IPS DF 4.7 (cell line): Measurements from ENCODE around the gene LCP2.

Experiments
- DNase-seq: peaks from one replicate; pipeline ENCODE4 v3.0.0-alpha.2; 2013; ENCODE audit warnings: low spot score; ENCODE audit errors: extremely low read depth

Gene LCP2

GRCh38 chr5:170315154-170315553 is 17.6 kb upstream of the LCP2 start:
- DNase-seq = no peak

DNA sequence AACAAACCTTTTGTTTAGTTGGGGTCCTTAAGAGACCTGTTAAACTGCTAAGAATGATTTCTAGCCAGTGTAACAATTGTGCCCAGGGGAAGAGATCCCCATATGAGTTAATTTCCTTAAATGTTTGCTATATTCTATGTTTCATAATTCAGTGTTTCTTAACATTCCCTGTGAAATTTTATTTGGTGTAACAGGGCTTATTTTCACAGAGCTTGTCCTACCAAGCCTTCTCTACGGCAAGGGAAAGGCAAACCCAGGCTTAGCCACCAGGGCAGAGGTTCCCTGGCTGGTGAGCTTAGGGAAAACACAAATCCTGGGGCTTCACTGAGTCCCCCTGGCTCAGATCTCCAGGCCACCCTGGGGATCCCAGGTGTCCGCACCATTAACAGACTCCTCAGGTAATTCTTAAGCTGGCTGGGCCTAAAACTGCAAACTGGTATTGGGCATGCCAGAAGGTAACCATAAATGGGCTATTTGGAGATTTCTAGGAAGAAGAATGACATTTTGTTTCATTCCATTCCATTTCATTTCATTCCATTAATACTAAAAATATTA is 17.0 kb upstream of the LCP2 start:
- no peak for DNase-seq

- DNase-seq = no peak
Measured at GRCh38 chr5:170313816-170314215, 16.2 kb upstream of the LCP2 start.

DNA sequence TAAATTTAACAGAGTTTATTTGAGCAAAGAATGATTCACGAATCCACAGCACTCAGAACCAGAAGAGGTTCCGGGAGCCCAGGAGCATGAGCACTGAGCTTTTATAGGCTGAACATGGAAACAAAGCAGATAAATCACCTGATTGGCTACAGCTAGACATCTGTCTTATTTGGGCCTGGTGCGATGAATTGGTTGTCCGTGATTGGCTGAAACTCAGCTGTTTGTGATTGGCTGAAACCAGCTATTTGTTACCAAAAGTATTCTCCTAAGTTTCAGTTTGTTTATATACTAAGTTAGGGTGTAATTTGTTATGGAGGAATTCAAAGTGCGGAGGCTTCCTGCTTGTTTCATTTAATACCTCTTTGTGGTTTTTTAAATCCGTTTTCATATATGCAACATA is 15.8 kb upstream of the LCP2 start:
- DNase-seq = no peak

DNA sequence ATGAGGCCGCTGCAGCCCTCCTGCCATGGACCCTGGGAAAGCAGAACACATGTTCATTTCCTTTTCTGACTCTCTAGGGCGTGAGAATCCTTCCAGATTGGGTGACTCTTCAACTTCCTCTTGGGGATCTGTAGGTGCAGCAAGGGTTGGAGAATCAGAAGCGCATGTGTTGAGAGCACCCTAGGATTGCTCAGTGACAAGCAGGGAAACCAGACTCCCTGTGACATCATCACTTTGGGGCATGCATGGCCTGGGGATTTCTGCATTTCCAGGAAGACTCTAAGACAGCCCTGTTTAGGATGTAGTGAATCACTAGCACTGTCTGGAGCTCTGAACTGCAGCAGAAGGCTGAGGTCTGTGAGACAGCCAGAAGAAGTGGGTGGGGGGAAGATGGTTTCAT is 15.1 kb upstream of the LCP2 start:
- no peak for DNase-seq

DNA sequence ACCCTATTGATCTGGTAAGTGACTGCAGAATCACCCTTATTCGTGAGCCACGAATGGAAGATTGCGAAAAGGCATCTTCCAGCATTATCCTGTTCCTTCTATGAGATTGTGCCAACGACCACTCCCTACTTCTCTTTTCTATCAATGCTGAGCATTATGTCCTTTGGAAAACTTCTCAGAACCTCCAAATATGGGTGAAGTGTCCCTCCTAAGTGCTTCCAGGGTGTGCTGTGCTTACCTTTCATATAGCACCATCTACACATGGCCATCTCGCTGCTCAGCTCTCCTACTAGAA is 14.7 kb upstream of the LCP2 start:
- DNase-seq = no peak

- DNase-seq = no peak
Measured at GRCh38 chr5:170311511-170312300, 14.1 kb upstream of the LCP2 start.

DNA sequence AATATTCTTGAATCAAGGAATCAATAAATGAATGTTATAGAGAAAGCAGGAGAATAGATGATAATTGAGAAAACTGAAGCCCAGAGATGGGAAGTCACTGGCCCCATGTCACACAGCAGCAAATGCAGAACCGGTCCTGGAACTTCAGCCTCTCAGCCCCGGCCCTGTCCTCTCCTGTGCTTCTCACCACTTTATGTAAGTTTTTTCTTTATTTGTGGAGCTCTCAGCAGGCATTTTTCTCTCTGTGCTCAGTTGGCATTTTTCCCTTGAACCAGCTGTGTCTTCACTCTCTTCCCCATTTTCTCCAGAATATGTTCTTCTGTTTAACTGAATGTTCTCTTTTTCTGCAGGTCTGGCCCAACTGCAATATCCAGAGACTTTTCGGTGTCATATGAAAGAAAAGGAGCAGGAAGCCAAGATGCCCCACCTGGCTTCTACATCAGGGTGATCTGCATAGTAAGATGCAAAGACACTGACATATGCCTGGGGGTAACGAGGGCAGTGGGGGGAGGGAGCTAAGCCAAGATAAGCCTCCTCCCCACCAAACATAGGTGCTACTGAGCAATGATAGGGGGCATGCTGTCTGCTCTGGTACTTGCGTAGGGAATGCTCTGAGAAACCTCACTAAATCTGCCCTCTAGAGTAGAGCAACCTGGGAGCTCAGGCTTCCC is 12.8 kb upstream of the LCP2 start:
- no peak for DNase-seq

DNA sequence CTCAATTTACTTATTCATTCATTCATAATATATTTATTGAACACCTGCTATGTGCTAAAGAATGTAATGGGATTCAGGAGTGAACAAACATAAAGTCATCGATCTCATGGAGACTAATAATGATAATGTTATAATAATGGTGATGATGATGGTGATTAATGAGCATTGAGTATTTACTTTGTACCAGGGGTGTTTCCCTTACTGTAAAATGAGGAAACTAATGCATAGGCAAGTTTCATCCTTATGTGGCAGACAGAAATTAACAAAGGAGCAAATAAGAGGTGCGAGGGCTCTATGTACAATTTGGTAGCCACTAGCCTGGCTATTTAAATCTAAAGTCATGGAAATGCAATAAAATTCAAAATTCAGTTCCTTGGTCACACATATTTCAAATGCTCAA is 11.1 kb upstream of the LCP2 start:
- DNase-seq = no peak

GRCh38 chr5:170307575-170308465 is 10.2 kb upstream of the LCP2 start:
- no peak for DNase-seq

GRCh38 chr5:170306381-170306831 is 8.8 kb upstream of the LCP2 start:
- DNase-seq = no peak

GRCh38 chr5:170305646-170306025 is 8.1 kb upstream of the LCP2 start:
- no peak for DNase-seq

DNA sequence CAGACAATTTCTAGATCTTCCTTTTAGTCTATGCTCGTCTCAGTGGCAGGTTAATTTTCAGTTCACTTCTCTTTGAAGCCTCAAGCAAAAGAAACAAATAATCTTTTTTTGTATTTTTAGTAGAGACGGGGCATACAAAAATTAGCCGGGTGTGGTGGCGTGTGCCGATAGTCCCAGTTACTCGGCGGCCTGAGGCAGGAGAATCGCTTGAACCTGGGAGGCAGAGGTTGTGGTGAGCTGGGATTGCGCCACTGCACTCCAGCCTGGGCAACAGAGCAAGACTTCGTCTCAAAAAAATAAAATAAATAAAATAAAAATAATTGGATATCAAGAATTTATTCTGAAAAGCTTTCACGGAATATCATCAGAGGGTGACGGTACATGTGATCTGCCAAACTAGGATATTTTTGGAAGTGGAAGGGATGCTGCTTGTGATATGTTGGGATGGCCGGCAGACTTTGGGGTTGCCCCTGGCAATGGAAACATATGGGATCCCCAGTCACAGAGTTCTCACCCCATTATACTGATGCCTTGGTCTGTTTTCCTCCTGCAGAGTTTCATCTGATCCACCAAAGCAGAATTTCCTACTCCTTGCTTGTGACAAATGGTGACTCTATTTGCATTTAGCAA is 7.6 kb upstream of the LCP2 start:
- no peak for DNase-seq

DNA sequence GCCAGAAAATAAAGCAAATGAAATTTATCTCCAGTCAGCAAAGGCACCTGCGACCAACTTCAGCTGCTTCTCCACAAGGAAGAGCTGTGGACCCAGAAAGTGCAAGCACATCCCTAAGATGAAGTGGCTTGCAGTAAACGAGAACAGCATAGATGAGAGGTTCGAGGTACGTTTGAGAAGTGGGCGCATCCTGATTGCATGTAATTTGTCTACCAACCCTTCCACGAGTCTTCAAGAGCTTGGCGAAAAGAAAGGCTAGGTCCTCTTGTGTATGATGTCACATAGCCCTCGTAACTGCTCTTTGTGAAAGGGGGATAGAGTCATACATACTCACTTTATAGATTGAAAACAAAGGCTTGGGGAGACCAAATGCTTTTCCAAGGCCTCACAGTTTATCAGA is 6.0 kb upstream of the LCP2 start:
- DNase-seq = no peak

DNA sequence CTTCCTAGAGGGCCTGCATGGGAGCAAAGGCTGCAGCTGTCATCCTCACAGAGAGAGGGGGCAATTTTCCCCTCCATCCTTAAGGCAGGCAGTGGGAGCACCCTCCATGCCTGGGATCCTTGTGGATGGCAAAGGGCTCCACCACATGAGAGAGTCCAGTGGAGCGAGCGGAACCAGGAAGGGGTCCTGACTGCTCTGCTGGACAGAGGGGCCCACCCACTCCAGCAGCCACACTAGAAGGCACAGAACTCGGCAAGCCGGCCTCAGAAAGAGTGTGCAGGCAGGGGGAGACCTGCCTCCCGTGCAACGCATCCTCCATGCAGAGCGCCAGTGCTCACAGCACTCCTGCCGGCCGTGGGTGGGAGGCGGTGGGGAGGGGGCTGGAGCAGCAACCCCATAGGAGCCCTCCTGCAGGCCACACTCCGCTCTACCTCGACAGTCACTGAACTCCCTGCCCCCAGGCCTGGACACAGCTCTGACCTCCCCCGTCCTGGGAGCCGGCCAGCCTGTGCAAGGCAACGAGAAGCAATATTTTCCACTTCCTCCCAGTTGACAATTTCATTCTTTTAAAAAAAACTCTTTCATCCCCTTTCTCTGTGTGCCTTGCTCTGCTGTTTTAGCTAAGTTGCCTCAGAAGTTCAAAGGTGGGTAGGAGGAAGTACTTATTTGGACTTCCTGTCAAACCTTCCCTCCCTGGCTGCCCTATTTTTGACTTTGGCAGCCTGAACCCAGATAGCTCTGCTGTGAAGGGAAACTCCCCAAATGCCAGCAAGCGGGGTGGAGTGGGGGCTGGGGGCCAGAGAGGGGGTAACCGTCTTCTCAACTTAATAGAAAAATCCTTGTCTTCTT is 5.3 kb upstream of the LCP2 start:
- DNase-seq = no peak

DNA sequence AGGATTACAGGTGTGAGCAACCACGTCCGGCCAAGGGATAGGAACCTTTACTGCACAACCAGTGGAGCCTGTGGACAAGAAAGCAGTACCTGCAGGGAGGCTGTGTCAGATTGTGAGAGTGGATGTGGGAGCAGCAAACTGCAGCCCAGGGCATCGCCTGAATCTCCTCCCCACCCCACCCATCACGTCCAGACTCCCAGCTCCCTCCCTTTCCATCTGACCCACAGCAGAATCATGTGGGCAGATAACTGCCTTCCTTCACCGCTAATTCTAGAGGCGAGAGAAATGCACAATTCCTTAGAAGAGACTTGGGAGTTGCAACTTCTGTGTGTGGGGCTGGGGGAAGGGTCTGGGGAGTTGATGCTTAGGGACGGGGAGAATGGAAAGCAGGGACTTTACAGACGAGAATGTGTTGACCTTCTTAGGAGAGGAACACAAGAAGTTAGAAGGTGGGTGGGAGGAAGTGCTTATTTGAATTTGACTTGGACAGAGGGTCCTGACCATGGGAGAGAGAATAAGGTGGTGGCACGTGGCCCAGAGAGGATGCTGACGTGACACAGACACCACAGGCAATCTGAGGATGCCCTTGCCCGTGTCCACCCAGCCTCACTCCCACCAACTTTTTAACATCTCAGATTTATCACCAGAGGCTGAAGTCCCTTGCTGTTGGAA is 4.5 kb upstream of the LCP2 start:
- no peak for DNase-seq

- no peak for DNase-seq
Measured at GRCh38 chr5:170301149-170301548, 3.6 kb upstream of the LCP2 start.

GRCh38 chr5:170300361-170301013 is 2.9 kb upstream of the LCP2 start:
- DNase-seq = no peak

DNA sequence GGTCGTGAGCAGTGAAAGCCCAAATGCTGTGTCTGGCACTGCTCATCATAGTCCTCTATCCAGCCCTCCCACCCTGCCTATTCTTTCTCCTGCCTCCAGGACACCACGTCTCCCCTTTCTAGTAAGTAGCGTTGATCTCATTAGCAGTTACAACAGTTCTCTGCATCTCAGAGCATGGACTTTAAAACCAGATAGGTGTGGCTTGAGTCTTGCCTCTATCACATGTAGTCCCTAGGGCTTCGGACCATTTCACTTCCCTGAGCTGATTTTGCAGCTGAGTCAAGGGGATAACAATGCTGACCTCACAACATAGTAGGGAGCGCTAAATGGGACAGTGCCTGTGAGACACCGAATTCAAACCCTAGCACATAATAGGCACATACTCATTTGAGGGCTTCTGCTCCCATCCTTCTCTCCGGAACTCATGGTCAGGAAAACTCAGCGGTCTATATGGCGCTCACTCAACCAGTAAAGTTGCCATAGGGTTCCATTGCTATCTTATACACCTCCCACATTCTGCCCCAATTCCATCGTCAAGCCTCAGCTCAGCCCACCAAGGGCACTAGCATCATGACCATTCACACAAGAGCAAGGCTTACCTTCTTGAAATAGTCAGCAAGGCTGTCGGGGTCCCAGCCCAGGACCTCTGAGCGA is 515 bp downstream of the LCP2 start:
- DNase-seq = no peak
